Stimulated activated CD8-positive, alpha-beta memory T cell treated with anti-CD3 and anti-CD28 coated beads, Interleukin-15, amount 100 ng/mL, for 24 hours (primary cell): ENCODE measurements around the gene TBX4.
"Not testable (repeated sequence)": the region's sequence is repeated elsewhere in the genome, so short reads cannot be mapped to it uniquely, and the experiment has no call there.

Experiments
- DNase-seq: peaks from one replicate; pipeline ENCODE4 v3.0.0-alpha.2; 2020; ENCODE audit warnings: low read depth

TBX4 gene

GRCh38 chr17:61484174-61484573, 32.0 kb downstream of the TBX4 start:
- no peak for DNase-seq

- DNase-seq, result no peak
Observed at GRCh38 chr17:61485067-61485775, 33.0 kb downstream of the TBX4 start.

- no peak for DNase-seq
Observed at GRCh38 chr17:61486135-61487120, 34.2 kb downstream of the TBX4 start.

GRCh38 chr17:61487161-61487988, 35.2 kb downstream of the TBX4 start:
- DNase-seq, result no peak

- no peak for DNase-seq
Observed at GRCh38 chr17:61487989-61488595, 35.9 kb downstream of the TBX4 start.

- DNase-seq, result no peak
Observed at GRCh38 chr17:61488878-61489718, 36.9 kb downstream of the TBX4 start.

GRCh38 chr17:61489719-61490490, 37.7 kb downstream of the TBX4 start:
- no peak for DNase-seq

GRCh38 chr17:61490540-61490975, 38.3 kb downstream of the TBX4 start:
- no peak for DNase-seq

GRCh38 chr17:61491981-61492380, 39.8 kb downstream of the TBX4 start:
- no peak for DNase-seq

GRCh38 chr17:61492759-61493526, 40.7 kb downstream of the TBX4 start:
- DNase-seq, result no peak

GRCh38 chr17:61493830-61494324, 41.7 kb downstream of the TBX4 start:
- DNase-seq, result not testable (repeated sequence)

GRCh38 chr17:61494325-61495160, 42.3 kb downstream of the TBX4 start:
- DNase-seq, result no peak

- no peak for DNase-seq
Observed at GRCh38 chr17:61495161-61495857, 43.1 kb downstream of the TBX4 start.

- no peak for DNase-seq
Observed at GRCh38 chr17:61496174-61496956, 44.1 kb downstream of the TBX4 start.

GRCh38 chr17:61496957-61497653, 44.9 kb downstream of the TBX4 start:
- DNase-seq, result no peak
